Measurements from ENCODE around the gene CDH15. TPM values are rescaled to one million over a fixed set of nuclear protein-coding genes. Genes with fewer than 3 reads are reported as not detected.

CDH15 gene
- polyA plus RNA-seq, 1 donor from 2014 or later: not detected

DNA sequence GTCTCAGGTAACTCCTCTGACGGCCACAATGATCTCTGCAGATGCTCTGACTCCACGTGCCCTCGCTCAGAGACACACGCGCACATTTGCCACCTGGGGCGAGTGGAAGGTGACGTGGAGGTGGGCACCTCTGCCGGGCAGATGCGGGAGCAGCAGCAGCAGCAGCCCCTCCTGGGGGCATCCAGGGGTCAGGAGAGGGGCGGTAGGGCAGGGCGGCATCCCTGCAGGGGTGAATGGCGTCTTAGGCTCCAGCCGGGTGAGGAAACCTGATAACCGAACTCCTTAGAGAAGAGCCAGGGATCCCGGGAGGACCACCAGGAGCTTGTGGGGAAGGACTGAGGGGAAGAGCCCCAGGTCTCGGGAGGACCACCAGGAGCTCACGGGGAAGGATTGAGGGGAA lies 34.6 kb upstream of the CDH15 start:
- no peaks in the 10 kb centered on the region for H3K9me3 Mint-ChIP-seq
- H3K4me1 Mint-ChIP-seq: no peaks in the 10 kb centered on the region
- no peak overlapping the region for H3K4me3 Mint-ChIP-seq
- no peaks in the 10 kb centered on the region for H3K36me3 Mint-ChIP-seq
- H3K27ac Mint-ChIP-seq: peak overlapping the region in 1 of 3 donors; percentile 43
- H3K27me3 Mint-ChIP-seq: no peaks in the 10 kb centered on the region

DNA sequence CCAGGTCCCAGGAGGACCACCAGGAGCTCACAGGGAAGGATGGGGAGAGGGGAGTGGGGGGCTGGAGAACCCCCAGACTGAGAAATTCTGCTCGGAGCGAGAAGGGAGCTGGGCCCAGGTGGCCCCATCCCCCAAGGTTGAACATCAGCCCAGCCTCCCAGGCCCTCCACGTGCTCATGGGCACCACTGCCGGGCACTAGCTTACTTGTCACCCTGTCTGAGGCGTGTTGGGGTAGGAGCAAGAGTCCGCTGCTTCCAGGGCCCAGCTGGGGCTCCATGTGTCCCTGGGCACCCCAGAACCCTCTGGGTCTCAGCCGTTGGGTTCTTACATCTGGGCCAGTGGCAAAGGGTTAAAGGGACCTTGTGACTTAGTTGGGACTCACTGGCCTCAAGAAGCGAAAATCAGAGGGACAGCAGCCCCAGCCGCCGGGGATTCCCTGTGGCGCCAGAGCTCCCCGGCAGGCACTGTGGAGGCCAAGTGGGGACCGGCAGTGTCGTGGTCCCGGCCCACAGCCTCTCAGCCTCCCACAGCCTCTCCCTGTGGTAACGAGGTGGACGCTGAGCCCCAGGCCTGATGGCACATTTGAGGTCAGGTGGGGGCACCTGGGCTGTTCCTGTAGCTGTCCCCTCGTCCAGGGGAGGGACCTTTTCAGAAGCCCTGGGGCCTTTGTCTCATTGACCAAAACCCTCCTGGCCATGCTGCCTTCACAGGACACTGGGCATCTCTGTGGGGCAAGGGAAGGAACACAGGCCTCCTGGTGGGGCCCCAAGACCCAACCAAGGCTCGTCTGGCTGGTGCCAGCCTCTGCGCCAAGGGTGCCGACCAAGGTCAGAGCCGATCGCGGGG lies 33.7 kb upstream of the CDH15 start:
- no peak overlapping the region for H3K27ac Mint-ChIP-seq

DNA sequence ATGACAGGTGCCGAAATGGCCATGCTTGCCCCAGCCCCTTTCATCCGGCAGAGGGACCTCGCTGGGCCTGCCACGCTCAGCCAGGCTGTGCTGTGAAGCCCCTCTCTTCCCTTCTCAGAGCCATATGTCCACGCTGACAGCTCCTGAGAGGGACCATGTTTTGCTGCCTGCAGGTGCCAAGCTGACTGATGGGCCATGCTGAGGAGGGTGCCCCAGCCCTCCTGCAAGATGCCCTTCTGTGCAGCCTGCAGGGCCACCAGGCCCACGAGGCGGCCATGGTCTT lies 33.1 kb upstream of the CDH15 start:
- Mint-ChIP-seq H3K36me3 (no peaks in the 10 kb centered on the region), H3K4me3 (no peak overlapping the region), H3K9me3 (no peaks in the 10 kb centered on the region), H3K4me1 (no peaks in the 10 kb centered on the region), H3K27me3 (no peaks in the 10 kb centered on the region), H3K27ac (no peak overlapping the region)

More for the DNA sequence above, 33.7 kb upstream of the CDH15 start:
- H3K9me3 Mint-ChIP-seq: no peaks in the 10 kb centered on the region
- H3K4me3 Mint-ChIP-seq: no peak overlapping the region
- H3K27me3 Mint-ChIP-seq: no peaks in the 10 kb centered on the region
- H3K36me3 Mint-ChIP-seq: no peaks in the 10 kb centered on the region
- no peaks in the 10 kb centered on the region for H3K4me1 Mint-ChIP-seq

DNA sequence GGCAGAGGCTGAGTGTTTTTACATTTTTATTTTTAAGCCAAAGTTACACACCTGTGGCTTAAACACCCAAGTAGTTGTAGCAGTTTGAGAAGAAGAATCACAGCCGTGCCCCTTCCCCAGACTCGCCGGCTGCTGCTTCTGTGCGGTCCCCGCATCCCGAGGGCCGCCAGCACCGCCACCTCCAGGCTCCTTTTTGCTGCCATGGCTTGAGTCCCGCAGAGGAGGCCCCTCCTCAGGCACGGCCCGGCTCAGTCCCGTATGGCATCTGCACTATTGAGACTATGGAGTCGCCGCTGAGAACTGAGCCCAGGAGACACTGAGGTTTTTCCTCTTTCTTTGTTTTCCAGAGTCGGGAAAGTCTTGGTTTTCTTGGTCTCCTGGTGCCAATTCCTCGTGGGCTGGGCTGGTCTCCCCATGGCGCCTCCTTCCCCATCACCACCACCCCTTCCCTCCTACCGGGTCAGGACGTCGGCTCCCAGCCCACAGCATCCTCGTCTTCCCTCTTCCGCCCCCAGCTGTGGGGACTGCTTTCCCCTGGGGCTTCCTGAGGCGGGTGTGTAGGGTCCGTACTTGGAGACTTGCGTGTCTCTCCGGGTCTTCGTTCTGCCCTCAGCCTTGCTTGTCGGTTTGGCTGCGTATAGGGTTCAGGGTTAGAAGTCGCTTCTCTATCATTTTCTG lies 32.6 kb upstream of the CDH15 start:
- H3K36me3 Mint-ChIP-seq: no peaks in the 10 kb centered on the region
- no peaks in the 10 kb centered on the region for H3K27me3 Mint-ChIP-seq
- no peaks in the 10 kb centered on the region for H3K4me1 Mint-ChIP-seq
- no peak overlapping the region for H3K4me3 Mint-ChIP-seq
- no peak overlapping the region for H3K27ac Mint-ChIP-seq
- H3K9me3 Mint-ChIP-seq: no peaks in the 10 kb centered on the region

DNA sequence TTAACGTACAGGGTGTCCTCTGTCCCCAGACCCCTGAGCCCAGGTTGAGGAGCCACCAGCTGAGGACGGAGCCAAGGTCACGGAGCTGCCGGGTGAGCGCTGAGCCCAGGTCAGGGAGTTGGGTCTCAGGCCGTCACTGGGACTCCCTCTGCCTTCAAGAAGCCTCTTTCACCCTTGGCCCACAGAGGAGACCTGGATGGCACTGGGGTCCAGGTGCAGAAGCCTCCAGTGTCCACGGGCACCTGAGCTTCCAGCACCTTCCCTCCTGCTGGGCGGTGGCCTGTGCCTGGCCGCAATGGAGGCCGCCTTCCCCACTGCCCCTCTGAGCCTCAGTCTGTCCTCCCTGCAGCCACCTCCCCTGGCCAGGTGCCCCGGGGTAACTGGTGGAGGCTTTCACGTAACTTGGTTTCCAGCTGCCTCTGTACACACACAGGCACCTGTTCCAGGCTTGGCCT lies 31.6 kb upstream of the CDH15 start:
- no peaks in the 10 kb centered on the region for H3K27me3 Mint-ChIP-seq
- no peak overlapping the region for H3K4me3 Mint-ChIP-seq
- H3K36me3 Mint-ChIP-seq: no peaks in the 10 kb centered on the region
- no peaks in the 10 kb centered on the region for H3K4me1 Mint-ChIP-seq
- H3K27ac Mint-ChIP-seq: peak overlapping the region in 1 of 3 donors; percentile 47
- no peaks in the 10 kb centered on the region for H3K9me3 Mint-ChIP-seq

DNA sequence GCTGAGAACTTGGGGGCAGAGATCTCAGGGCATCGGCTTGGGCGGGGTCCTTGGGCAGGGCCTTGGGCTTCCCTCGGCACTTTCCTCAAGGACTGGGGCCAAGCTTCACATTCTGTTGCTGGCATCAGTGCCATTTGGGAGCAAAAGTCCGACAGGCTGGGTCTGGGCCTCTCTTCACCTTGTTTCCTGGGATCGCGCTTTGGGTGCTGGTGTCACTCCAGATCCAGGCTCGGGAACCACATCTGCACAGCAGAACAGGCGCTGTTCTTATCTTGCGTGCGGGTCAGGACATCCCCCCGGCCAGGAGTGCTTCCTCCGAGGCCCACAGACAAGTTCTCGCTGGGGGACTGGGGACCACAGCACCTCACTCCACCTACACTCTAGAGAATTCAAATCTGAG lies 31.1 kb upstream of the CDH15 start:
- H3K4me1 Mint-ChIP-seq: no peaks in the 10 kb centered on the region
- no peaks in the 10 kb centered on the region for H3K9me3 Mint-ChIP-seq
- no peaks in the 10 kb centered on the region for H3K27me3 Mint-ChIP-seq
- H3K4me3 Mint-ChIP-seq: no peak overlapping the region
- H3K27ac Mint-ChIP-seq: no peak overlapping the region
- no peaks in the 10 kb centered on the region for H3K36me3 Mint-ChIP-seq

DNA sequence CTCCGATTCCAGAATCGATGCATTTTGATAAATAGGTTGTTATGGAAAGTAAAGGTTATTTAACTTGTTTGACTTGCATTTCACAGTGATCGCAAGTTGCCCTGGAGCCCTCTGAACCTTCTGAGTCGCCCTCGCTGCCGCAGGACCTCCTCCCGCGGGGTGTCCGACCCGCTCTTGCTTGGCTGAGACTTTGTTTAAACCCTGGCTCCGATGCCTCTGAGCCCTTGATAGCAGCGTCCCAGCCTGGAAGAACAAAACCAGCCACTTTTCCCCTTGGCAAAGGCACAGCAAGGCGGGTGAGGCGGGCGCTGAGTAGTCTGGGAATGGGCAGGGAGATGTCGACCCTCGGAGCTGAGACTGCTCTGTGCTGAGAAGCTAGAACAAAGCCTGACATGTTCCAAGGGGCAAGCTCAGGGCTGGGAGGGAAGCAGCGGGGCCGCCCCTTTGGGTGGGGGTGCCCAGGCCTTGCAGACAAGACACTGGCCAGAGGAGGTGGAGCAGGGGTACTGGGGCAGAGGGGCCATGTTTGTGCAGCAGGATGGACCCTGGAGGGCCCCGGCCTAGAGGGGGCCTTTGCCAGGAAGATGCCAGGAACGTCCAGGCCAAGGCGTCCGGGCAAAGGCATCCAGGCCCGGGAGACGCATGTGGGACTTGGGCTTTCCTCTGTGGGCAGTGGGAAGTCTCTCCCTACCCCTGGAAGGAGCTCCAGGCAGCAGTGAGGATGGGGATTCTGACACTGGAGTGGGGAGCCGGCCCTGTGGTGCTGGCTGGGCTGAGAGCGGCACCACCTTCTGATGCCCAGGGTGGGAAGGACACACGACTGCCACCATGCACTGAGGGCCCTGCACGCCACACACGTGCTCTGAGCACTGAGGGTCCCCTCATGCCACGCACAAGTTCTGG lies 30.3 kb upstream of the CDH15 start:
- Mint-ChIP-seq H3K9me3 (no peaks in the 10 kb centered on the region), H3K4me1 (no peaks in the 10 kb centered on the region), H3K4me3 (no peak overlapping the region), H3K27ac (no peak overlapping the region), H3K36me3 (no peaks in the 10 kb centered on the region), H3K27me3 (no peaks in the 10 kb centered on the region)

DNA sequence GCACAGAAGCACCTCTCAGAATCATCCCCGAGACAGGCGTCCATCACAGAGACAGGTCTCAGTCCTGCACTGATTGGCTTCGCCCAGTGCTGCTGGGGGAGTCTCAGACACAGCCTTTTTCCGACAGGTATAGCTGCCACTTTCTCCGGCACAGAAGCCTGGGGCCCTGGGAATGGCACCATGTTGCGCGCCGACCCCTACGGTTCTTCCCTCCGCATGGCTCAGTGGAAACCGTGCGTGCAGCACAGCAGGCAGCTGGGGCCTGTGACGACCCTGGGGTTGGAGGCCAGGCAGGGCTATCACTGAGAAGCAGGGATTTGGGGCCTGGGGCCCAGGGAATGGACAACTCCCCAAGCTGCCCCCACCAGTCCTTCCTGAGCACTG lies 29.7 kb upstream of the CDH15 start:
- Mint-ChIP-seq H3K9me3 (no peaks in the 10 kb centered on the region), H3K27ac (peak overlapping the region in 1 of 3 donors; percentile 31), H3K4me3 (no peak overlapping the region), H3K36me3 (no peaks in the 10 kb centered on the region), H3K4me1 (no peaks in the 10 kb centered on the region), H3K27me3 (no peaks in the 10 kb centered on the region)

DNA sequence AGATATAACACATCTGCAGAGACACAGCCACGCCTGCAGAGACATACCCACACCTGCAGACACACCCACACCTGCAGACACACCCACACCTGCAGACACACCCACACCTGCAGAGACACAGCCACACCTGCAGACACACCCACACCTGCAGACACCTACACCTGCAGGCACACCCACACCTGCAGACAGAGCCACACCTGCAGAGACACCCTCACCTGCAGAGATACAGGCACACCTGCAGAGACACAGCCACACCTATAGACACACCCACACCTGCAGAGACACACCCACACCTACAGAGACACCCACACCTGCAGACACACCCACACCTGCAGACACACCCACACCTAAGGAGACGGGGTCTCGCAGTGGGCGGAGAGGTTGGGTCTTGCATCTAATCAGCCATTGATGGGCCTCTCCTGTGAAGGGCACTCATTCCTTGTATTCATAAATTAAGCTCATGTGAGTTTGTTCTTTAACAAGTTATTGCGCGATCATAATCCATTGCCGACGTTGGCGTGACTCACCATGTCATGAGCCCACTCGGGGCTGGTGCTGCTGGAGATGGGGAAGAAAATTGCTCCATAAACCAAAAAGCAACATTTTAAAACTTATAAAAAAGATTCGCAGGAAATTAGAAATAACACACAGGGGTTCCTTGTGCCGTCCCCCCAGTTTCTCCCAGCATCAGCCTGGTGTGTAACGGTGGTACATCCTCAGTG lies 28.9 kb upstream of the CDH15 start:
- H3K9me3 Mint-ChIP-seq: no peaks in the 10 kb centered on the region
- H3K36me3 Mint-ChIP-seq: peaks cover 1% of the 10 kb centered on the region
- peak overlapping the region in 1 of 3 donors; percentile 31 for H3K27ac Mint-ChIP-seq
- H3K4me3 Mint-ChIP-seq: no peak overlapping the region
- no peaks in the 10 kb centered on the region for H3K27me3 Mint-ChIP-seq
- peaks cover 0 to 2% (median under 1%) of the 10 kb centered on the region in 3 donors for H3K4me1 Mint-ChIP-seq

DNA sequence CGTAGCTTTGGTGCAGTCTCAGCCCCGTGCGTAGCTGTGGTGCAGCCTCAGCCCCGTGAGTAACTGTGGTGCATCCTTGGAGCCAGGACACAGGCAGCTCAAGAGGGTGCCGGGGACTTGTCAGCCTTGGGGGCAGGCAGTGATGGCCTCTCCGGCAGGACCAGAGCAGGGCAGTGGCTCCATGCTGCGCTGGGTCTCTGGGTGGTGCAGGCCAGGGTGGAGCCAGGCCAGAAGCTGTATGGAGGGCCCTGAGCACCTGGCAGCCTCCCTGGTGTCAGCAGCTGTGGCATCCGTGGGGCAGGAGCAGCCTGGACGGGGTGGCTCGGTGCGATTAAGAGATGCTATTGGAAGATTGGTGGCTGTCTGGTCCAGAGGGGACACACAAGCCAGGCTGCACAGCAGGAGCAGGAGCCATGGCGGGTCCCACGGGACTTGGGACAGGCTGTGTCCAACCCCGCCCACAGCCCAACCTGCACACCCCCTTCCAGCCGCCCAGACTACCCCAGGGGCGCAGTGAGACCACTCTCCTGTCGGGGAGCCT lies 28.3 kb upstream of the CDH15 start:
- Mint-ChIP-seq H3K4me3 (no peak overlapping the region), H3K4me1 (peaks cover 0 to 4% (median 2%) of the 10 kb centered on the region in 3 donors), H3K27ac (no peak overlapping the region), H3K36me3 (peaks cover 4% of the 10 kb centered on the region), H3K27me3 (no peaks in the 10 kb centered on the region), H3K9me3 (no peaks in the 10 kb centered on the region)

DNA sequence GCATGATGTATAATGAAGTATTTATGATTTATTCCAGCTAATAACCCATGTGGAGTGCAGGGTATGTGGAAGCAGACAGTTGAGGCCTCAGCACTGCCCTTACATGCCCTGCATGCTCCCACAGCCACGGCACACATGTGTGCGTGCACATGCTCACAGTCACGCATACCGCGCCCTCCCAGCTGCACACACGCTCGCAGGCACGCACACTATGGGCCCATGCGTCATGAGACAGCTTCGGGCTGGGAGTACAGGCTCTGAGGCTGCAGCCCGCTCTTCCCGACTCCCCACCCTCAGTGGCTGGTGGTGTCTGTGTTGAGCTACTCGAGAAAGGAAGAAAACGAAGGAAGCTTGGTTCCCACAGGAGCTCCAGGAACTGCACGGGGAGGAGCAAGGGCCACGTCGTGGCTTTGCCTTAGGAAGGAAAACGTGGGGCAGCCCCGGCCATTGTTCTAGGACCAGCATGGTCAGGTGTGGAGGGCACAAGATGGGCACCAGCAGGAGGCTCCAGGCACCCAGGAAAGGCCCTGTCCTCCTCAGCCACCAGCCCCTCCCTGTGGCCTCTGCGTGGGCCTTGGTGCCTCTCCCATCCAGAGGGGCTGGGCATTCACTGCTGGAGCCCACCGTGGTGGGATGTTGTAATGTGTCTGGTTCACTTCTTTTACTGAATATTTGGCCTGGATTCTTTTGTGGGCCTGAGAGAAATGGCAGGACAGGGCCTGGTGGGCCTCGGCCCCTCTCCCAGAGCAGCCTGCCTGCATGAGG lies 27.5 kb upstream of the CDH15 start:
- H3K9me3 Mint-ChIP-seq: peaks cover 4 to 7% (median 5%) of the 10 kb centered on the region in 3 donors
- H3K4me1 Mint-ChIP-seq: peaks cover 0 to 4% (median 2%) of the 10 kb centered on the region in 3 donors
- no peaks in the 10 kb centered on the region for H3K27me3 Mint-ChIP-seq
- no peak overlapping the region for H3K27ac Mint-ChIP-seq
- no peak overlapping the region for H3K4me3 Mint-ChIP-seq
- peaks cover 8% of the 10 kb centered on the region for H3K36me3 Mint-ChIP-seq

DNA sequence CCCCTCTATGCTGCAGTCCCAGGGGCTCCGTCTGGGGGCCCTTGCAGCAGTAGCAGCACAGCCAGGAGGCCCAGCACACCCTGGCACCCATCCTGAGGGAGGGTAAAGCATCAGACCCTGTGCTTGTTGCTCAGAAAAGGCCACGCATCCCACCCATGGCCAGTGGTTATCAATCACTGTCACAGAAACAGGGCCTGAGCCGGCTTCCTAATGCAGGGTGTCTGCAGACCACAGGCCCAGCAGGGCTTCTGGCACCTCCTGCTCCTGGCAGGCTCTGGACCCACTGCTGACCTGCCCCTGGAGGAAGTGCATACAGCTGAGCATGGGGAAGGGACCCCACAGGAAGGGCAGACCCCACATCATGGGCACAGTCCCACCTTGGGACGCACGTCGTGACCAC lies 26.9 kb upstream of the CDH15 start:
- H3K36me3 Mint-ChIP-seq: peaks cover 14% of the 10 kb centered on the region
- no peak overlapping the region for H3K27ac Mint-ChIP-seq
- H3K9me3 Mint-ChIP-seq: peaks cover 5 to 11% (median 8%) of the 10 kb centered on the region in 3 donors

DNA sequence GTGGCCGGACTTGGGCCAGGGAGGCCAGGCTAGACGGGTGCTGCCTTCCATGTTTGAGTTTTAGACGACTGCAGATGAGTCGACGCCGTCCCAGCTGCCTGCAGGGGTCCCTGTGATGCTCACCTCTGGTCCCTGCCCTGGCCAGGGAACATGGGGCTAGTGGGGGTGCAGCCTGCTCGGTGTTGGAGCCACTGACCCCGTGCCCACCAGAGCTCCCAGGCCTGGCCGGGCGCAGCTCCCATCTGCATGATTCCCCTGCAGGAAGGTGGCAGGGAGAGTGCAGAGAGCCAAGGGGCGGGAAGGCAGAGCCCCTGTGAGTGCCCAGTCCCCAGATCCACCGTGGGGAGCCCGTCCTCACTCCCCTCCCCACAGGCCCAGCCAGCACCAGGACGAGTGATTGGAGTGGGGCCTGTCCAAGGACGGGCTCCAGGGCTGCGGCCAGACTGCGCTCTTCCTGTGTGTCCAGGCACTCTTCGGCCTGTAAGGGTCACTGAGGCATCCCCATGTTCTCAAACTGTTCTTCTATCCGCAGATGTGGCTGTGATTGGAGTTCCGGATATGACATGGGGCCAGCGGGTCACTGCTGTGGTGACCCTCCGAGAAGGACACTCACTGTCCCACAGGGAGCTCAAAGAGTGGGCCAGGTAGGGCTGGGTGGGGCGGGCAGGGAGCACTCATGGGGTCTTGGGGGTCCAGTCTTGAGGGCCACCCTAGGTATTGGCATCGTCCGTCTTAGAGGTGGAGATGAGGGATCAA lies 26.0 kb upstream of the CDH15 start:
- peaks cover 0 to 4% (median 2%) of the 10 kb centered on the region in 3 donors for H3K4me1 Mint-ChIP-seq
- H3K27me3 Mint-ChIP-seq: no peaks in the 10 kb centered on the region
- peaks cover 5 to 11% (median 8%) of the 10 kb centered on the region in 3 donors for H3K9me3 Mint-ChIP-seq
- peaks cover 18% of the 10 kb centered on the region for H3K36me3 Mint-ChIP-seq
- no peak overlapping the region for H3K4me3 Mint-ChIP-seq
- H3K27ac Mint-ChIP-seq: no peak overlapping the region

More for the DNA sequence above, 26.9 kb upstream of the CDH15 start:
- Mint-ChIP-seq H3K4me1 (peaks cover 0 to 4% (median 2%) of the 10 kb centered on the region in 3 donors), H3K27me3 (no peaks in the 10 kb centered on the region), H3K4me3 (no peak overlapping the region)
